NCI-H1105 (cell line): Measurements from ENCODE around the gene SMC6.

ENCODE experiments used
- DNase-seq: peaks from one replicate; lab custom pipeline; 2025; lab: John Stamatoyannopoulos, UW

SMC6 gene

DNA sequence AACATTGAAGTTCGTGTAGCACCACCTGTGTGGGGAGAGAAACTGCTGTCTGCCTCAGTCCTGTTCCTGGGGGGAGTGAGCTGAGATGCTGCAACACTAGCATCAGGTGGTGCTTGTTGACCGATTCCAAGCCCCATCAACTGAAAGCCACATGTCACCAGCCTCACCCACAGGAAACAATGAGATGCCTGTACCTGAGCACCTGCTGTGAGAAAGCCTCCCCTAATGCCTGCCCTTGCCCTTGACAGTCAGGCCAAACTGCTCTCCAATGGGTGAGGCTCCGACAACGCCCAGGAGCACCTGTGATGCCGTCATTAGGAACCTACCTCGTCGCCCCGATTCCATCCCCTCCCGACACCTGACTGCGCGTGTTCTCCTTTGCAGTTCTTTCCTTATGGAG lies 104.6 kb downstream of the SMC6 start:
- no peak for DNase-seq

DNA sequence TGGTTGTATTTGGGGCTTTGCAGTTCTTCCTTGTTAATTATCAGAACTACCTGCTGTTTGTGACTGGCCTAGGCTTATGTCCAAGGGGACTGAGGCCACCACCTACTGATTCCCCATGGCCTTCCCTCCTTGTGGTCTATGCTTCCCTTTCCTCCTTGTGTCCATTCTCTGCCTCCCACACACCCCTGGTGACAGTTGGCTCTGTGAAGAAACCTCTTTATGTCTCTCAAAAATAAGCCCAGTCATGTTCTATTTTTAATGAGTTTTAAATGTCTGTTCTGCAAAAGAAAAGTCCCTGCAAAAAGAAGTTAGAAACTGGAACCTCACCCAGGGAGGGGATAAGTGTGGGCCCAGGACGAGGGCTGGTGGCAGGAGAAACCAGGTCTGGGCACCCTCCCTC lies 105.0 kb downstream of the SMC6 start:
- no peak for DNase-seq

DNA sequence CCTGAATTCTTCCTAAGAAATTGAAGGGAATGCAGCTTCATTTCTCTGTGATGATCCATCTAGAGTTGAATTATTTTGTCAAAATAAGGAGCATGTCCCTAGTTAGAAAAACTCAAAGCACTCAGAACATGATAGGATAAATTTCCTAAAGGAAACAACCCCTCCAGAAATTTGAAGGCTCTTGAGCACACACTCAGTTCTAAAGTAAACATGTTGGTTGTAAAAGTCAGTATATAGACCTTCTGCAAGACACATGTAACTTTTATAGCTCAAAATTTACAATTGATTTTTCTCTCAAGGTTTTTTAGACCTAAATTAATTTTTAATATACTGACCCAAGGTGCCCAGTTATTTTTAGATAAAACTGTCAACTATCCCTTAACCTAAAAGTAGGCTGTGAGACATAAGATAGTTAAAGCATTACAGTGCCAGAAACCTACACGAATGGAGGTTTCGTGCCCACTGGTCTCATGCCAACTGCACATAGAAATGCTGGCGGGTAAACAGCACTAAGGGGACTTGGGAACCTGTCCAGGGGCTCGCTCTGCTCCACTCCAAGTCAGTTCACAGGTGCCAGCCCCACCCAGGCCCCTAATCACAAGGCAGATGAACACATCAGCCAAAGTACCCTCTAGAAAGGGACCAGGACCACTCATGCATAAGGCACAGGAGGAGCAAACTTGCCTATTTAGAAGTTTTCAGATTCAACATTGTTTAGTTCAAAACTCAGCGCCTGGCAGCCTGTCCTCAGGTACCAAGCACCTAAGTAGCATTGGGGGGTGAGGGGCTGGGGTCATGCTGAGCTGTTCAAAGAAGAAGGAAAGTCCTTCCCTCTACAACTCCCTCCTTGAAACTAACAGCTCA lies 106.5 kb downstream of the SMC6 start:
- peak; percentile 72 for DNase-seq

DNA sequence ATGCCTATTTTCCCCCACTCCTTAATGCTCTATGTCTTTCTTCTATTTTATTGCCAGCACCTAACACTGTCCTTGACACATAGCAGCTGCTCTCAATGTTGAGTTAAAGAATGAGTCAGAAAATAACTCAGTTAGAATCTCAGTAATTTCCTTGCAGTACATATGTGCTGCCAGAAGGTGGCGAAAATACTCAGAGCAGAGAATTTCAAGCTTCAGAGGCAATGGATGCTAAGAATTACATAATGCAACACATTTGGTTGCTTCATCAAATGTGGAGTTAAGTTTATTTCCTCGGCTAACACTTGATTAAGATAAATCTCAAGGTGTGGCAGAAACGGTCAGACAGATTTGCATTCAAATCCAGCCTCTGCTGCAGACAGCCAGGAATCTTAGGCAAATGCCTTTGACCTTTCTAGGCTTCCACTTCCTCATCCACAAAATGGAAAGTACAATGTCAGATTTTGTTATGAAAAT lies 107.5 kb downstream of the SMC6 start:
- peak; percentile 20 for DNase-seq

DNA sequence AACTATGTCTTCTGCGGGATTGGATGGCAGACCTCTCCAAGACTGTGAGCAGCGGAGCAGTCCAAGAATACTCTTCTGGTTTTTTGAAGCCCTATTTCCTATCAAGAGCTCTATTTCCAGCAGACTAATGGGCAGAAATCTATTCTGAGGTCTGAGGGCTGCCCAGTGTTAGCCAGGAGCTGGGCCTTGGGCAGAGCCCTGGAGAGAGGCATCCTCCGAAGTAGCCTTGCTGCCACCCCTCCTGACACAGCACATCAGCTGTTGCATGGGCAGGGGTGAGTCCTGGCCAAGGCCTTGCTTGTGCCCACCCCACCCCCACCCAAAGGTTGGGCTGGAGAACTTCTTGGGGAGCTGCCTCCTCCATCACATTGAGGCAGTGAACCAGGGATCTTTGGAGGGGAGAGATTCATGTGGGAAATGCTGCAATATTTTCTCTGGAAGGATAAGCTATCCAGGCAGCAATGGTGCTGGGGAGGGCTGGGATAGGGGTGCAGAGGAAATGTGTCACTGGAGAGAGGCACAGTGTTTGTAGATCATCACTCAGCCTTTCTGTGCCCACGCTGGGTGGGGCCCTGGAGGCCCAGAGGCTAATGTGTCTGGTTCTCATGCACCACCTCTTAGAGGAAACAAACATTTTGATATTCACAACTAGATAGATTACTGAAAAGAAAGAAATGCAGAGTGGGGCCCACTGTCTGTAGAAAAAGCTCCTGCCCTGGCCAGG lies 108.5 kb downstream of the SMC6 start:
- no peak for DNase-seq

DNA sequence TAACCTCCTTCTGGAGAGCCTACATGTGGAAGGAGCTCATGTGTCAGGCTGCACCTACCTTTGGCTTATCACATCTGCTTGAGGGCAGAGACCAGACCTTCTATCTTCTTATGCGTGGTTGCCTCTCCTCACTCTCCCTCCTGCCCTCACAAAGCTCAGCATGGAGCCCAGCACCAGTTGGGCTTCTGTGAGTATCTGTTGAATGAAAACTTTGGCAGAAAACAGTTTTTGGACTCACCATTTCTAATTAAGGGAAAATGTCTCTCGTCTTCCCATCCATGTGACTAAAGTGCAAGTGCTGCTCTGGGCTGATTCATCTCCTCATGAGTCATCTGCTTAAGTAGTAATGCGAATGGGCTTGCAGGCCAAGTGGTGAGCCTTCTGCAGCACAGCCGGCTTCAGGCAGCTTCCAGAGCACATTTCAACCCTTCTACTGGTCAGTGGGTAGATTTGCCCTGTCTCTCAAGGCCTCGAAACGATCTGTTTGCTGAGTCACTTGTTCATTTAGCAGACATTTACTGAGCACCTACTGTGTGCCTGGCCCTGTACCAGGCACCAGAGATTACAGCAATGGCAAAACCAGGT lies 110.5 kb downstream of the SMC6 start:
- no peak for DNase-seq

DNA sequence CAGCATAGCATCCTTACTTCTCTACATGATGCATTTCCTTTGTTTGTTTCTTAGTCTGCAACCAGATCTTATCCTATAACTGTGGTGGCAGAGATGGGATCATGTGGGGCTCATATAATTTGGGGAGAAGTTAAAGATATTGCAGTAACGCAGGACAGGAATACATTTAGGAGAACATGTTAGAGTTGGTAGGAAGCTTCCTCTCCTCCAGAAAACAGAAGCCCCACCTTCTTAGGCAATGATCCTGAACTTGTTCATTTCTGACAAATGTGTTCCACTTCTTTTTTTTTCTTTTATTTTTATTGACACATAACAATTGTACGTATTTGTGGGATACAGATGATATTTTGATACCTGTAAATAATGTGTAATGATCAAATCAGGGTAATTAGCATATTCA lies 113.2 kb downstream of the SMC6 start:
- no peak for DNase-seq

DNA sequence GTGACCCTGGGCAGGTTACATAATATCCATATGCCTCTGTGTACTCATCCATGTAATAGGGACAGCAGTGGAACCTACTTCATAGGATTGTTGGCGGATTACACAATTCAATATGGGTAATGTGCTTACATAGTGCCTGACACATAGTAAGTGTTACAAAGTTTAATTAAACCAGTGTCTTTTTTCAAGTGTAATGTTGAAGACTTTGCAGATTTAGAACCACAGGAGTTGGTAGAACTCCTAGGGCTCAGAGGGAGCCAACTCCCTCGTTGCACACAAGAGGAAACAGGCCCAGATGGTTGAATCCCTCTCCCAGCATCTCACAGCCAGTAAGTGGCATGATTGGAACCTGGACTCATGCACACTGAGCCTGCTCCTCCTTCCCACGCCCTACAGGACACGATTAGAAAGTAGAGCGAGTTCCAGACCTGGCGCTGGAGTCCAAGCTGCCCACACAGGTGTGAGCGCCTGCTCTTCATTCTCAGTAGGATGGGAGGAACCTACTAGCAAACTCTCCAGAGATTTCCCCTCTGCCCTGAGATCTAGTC lies 115.3 kb downstream of the SMC6 start:
- DNase-seq, result no peak

DNA sequence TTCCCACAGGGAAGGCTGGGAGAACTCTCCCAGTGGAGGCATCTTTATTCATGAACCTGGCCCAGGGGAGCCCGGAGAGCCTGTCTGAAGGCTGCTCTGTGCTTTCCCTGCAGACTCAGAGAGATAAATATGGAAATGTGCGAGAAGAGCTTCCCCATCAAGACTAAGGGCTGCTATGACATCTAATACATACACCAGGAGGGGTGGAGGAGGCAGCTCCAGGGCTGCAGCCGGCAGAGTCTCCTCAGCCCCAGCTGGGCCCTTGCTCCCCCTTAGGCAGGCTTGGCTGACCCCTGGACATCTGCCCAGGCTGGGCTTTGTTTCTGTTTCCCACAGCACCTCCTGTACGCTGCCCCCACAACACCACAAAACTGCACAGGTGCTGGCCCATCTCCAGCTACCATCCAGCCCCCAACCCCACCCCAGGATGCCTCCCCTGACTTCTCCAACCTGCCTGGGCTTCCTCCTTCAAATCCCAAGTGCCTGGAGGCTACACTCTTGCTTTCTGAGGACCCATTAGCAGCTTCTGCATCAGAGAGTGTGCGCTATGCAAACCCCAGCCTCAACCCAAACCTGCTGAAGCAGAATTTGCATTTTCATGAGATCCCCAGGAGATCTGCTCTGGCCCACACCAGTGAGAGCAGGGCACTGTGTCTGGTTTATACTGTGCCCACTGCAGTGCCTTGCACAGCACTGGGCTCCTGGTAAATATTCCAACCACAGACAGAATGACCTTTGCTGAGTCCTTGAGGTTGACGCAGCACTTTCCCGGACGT lies 116.3 kb downstream of the SMC6 start:
- DNase-seq, result no peak

DNA sequence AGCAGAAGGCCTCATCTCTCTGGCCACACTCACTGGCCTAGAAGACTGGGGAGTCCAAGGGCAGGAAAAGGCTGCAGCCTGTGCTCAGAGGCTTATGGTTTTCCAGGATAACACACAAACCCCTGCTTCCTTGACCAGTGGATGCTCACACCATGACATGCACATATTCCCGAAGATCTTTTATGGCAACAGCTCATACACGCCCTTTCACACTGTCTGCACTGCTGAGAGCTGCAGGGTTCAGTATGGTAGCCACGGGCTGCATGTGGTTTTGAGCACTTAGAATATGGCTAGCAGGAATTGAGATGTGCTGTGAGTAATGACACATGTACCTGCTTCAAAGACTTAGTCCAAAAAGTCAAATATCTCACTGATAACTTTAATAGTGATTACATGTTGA lies 117.4 kb downstream of the SMC6 start:
- DNase-seq, result no peak

DNA sequence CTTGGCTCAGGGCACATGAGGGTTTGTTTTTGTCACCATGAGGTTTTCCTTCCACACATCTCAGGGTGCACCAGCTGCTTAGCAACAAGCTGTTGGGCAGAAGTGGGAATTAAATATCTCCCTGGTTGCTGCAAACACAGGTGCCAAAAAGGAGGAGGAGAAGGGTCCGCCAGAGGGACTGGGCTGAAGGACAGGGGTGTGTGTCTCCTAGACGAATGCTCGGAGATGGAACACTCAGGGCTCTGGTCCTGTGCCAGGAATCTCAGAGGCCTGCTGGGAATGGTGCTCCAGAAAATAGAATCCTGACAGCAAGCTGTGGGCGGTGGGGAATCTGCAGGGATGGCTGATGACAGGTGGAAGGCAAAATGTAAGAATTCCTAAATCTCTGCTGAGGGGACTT lies 118.6 kb downstream of the SMC6 start:
- no peak for DNase-seq

DNA sequence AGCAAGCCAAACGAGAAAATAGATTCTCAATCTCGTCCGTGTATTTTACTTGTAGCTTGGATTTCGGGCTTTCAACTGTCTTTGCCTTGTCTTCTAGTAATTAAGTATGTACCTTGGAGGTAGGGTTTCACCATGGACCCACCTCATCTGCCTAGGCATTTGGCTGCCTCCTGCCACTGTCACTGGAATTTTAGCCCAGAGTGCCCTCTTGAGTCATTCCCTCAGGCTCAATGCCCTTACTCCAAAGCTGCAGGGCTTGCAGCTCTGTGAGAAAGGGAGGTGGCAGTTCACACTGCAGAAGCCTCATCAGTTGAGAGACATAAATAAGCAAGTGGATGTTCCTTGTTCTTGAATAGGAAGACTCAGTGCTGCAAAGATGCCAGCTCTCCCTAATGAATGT lies 123.5 kb downstream of the SMC6 start:
- no peak for DNase-seq

DNA sequence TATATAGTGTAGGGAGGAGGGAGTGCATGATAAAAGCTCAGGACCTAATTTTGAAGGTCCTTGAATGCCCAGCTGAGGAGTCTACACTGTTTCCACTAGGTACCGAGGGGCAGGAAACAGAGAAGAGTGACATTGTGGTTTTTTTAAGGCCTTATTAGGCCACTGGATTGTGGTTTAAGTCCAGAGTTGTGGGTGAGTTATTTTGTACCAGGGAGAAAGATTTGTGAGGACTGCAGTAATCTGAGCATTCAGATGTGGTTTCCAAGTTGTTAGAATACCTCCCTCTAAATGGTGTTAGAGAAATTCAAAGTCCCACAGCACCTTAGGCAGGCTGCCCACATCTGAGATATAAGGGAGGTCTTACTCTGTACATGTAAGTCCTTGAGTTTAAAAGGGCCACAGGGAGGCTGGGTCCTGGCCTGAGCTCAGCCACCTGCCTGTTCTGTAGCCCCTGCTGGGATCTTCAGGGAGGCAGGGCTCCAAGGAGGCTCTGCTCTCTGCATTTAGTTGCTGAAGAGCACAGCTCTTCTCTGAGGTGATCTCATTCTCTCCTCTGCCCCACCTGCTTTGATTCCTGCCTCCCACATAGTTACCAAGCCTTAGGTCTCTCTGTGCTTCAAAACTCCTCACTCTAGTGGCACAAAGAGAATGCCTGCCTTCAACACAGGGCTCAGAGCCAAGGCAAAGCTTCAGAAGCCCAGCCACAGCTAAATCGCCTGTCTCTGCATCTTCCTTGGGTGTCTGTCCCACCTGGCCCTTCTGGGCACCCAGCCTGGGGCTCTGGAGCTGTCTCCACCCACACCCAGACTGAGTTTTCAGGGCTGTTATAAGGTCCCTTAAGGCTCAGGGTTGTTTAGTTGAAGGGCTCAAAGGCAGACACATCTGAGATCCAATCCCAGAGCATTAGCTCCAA lies 125.0 kb downstream of the SMC6 start:
- DNase-seq, result no peak

DNA sequence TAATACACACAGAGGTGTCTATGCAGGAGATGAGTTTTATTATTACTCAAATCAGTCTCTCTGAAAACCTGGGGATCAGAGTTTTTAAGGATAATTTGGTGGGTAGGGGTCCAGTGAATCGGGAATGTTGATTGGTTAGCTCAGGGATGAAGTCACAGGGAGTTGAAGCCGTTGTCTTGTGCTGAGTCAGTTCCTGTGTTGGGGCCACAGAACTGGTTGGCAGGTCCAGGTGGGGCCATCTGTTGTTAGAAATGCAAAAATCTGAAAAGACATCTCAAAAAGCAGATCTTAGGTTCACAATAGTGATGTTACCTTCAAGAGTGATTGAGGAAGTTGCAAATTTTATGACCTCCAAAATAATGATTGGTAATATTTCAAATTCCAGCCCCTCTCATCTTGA lies 126.2 kb downstream of the SMC6 start:
- DNase-seq, result no peak

DNA sequence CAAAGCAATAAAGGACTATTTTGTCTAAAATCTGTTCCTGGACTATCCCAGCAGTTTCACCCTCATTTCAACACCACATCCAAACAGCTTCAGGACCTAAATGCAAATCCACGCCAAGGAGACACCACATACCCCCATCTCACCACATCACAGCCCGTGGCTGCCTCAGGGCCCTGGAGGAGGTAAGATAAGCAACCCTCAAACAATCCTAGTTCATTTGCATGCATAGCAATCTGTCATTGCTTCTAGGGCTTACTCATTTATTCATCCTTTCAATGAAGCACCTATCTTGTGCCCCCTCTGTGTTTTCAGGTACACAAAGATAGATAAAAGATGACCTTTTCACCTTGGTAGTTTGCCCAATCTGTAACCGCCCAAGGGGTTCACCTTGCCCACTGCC lies 126.6 kb downstream of the SMC6 start:
- DNase-seq, result no peak

DNA sequence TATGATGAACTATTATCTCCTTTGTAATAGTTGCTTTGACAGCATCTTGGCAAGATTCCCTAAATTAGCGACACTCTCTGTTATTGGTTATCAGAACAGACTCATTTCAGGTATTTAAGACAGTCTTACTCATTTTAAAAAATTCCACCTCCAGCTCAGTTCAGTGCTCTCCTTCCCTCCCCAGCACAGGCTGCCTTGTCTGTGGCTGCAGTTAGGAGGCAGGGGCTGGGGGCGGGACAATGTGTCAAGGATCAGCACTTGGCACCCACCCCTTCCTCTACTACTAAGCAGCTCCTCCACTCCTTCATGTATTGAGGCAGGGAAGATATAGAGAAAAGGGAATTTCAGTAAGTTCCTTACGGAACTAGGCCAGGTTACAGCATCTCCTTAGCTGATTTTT lies 128.2 kb downstream of the SMC6 start:
- no peak for DNase-seq

DNA sequence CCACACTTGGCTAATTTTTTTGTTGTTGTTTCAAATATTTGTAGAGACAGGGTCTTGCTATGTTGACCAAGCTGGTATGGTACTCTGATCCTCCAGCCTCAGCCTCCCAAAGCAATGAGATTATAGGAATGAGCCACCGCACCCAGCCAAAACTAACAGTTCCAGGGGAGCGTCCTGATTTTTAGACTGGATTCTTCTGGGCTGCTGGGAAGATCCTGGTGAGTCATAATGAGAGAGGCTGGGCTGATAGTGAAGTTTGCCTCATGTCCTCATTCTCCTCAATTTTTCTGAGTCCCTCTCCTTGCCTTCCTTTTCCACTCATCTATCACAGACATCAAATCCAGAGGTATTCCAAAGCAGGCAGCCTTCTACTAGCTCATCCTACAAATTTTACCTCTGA lies 131.8 kb downstream of the SMC6 start:
- DNase-seq, result no peak

DNA sequence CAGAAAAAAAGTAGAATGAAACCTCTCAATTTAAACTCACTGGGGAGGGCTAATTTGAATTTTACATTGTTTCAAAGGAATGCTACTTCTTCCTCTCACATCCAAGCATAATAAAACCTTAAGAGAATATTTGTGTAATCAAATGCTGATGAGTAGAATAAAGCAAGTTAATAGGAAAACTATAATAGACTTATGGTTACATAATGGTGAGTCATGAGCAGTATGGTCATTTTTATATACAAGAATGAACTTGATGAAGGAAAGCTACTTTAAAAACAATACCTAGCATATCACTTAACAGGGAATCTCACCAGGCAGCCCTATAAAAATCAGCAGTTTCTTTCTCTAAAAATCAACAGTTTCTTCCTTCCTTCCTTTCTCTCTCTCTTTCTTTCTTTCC lies 132.8 kb downstream of the SMC6 start:
- no peak for DNase-seq

DNA sequence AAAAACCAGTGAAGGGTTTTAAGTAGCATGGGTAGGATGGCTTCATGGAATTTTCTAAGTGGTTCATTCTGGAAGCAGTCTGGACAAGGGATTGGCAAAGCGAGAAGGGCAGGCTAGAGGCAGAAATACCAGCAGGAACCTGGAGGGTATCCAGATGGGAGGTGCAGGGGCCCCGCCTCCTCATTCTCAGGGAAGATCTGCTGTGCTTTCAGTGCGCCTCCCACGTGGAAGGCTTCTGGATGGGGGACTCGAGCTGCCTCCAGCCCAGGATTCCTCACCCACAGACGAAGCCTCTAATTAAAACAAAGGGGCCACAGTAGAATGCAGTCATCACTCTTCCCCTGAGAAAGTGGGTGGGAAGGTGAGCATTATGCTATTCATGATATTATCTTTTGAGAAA lies 133.3 kb downstream of the SMC6 start:
- no peak for DNase-seq

DNA sequence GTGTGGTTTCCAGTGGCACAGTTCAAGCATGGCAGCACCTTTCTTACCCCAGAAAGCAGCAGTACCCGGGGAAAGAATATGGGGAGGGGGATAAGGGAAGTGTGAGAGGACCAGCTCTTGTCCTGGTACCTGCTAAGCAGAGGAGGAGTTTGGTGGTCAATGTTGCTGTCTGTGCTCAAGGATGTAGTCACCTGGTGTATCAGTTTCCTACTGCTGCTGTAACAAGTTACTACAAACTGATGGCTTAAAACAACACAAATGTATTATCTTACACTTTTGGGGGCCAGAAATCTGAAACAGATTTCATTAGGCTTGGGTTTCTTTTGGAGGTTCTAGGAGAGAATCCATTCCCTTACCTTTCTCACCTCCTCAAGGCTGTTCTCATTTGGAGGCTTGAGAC lies 135.7 kb downstream of the SMC6 start:
- no peak for DNase-seq

DNA sequence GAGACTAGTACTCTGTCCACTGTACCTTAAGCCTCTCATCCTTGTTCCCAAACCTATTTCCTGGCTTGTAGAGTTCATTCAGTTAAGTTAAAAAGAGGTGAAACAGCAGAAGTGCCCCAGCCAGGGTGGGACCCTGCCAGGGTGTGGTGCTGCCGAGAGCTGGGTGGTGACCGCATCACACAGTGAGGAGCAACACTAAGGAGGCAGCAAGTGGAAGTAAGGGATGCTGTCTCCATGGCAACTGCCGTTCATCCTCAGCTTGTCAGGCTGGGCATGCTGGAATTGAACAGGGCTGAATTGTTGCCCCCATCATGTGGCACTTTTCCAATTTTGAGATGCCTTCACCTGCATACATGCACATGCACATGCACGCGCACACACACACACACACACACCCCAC lies 136.1 kb downstream of the SMC6 start:
- no peak for DNase-seq
